ENCODE results near the gene HTT-AS. TPM values are rescaled to one million over a fixed set of nuclear protein-coding genes. Genes with fewer than 3 reads are reported as not detected.
A peak's percentile ranks its signal among the peaks of the same experiment; 100 is the strongest.
"Not testable (repeated sequence)": the region's sequence is repeated elsewhere in the genome, so short reads cannot be mapped to it uniquely, and the experiment has no call there.

Gene HTT-AS
- total RNA-seq, 2 experiments from 2014 or later: not detected

- peaks cover 5% of the 10 kb centered on the region for H3K36me3 Mint-ChIP-seq
- no peak for DNase-seq
- no peak overlapping the region for H3K27ac Mint-ChIP-seq
These were observed 920 bp downstream of the HTT-AS start for GRCh38 chr4:3073158-3074077.

GRCh38 chr4:3071811-3072210, 2.5 kb downstream of the HTT-AS start:
- Mint-ChIP-seq H3K4me3 (no peak overlapping the region), H3K9me3 (no peaks in the 10 kb centered on the region), H3K4me1 (peaks cover 10% of the 10 kb centered on the region), H3K27ac (no peak overlapping the region), H3K27me3 (no peaks in the 10 kb centered on the region), H3K36me3 (peaks cover 4% of the 10 kb centered on the region)
- no peak for DNase-seq

More at GRCh38 chr4:3073158-3074077, 920 bp downstream of the HTT-AS start:
- Mint-ChIP-seq H3K27me3 (no peaks in the 10 kb centered on the region), H3K4me3 (no peak overlapping the region), H3K9me3 (no peaks in the 10 kb centered on the region), H3K4me1 (peaks cover 16% of the 10 kb centered on the region)

GRCh38 chr4:3070709-3071500, 3.4 kb downstream of the HTT-AS start:
- Mint-ChIP-seq H3K9me3 (no peaks in the 10 kb centered on the region), H3K27me3 (no peaks in the 10 kb centered on the region), H3K4me3 (no peak overlapping the region), H3K36me3 (peaks cover 3% of the 10 kb centered on the region), H3K4me1 (peaks cover 3% of the 10 kb centered on the region), H3K27ac (no peak overlapping the region)
- no peak for DNase-seq

- DNase-seq: no peak
- no peak overlapping the region for H3K27ac Mint-ChIP-seq
- H3K4me1 Mint-ChIP-seq: no peaks in the 10 kb centered on the region
- no peaks in the 10 kb centered on the region for H3K27me3 Mint-ChIP-seq
- no peak overlapping the region for H3K4me3 Mint-ChIP-seq
- H3K9me3 Mint-ChIP-seq: no peaks in the 10 kb centered on the region
- peaks cover 2% of the 10 kb centered on the region for H3K36me3 Mint-ChIP-seq
These were observed 4.6 kb downstream of the HTT-AS start for GRCh38 chr4:3069661-3070199.

GRCh38 chr4:3067473-3068001, 6.8 kb downstream of the HTT-AS start:
- Mint-ChIP-seq H3K9me3 (no peaks in the 10 kb centered on the region), H3K4me1 (no peaks in the 10 kb centered on the region), H3K27me3 (no peaks in the 10 kb centered on the region), H3K27ac (no peak overlapping the region), H3K4me3 (no peak overlapping the region), H3K36me3 (peaks cover 2% of the 10 kb centered on the region)
- no peak for DNase-seq

- no peaks in the 10 kb centered on the region for H3K4me1 Mint-ChIP-seq
These were observed 7.4 kb downstream of the HTT-AS start for GRCh38 chr4:3066836-3067400.

GRCh38 chr4:3065551-3065950, 8.8 kb downstream of the HTT-AS start:
- H3K36me3 Mint-ChIP-seq: peaks cover 2% of the 10 kb centered on the region
- H3K27ac Mint-ChIP-seq: no peak overlapping the region
- H3K4me1 Mint-ChIP-seq: no peaks in the 10 kb centered on the region
- H3K27me3 Mint-ChIP-seq: no peaks in the 10 kb centered on the region
- no peak overlapping the region for H3K4me3 Mint-ChIP-seq
- no peaks in the 10 kb centered on the region for H3K9me3 Mint-ChIP-seq
- no peak for DNase-seq

More at GRCh38 chr4:3066836-3067400, 7.4 kb downstream of the HTT-AS start:
- H3K27me3 Mint-ChIP-seq: no peaks in the 10 kb centered on the region
- DNase-seq: no peak
- H3K4me3 Mint-ChIP-seq: no peak overlapping the region
- peaks cover 2% of the 10 kb centered on the region for H3K36me3 Mint-ChIP-seq
- H3K27ac Mint-ChIP-seq: no peak overlapping the region
- H3K9me3 Mint-ChIP-seq: no peaks in the 10 kb centered on the region

GRCh38 chr4:3062471-3062870, 11.9 kb downstream of the HTT-AS start:
- Mint-ChIP-seq H3K27me3 (no peaks in the 10 kb centered on the region), H3K9me3 (no peaks in the 10 kb centered on the region), H3K4me1 (no peaks in the 10 kb centered on the region), H3K27ac (no peak overlapping the region), H3K36me3 (peaks cover 2% of the 10 kb centered on the region), H3K4me3 (no peak overlapping the region)
- no peak for DNase-seq

- peaks cover 8% of the 10 kb centered on the region for H3K36me3 Mint-ChIP-seq
- H3K27ac Mint-ChIP-seq: no peak overlapping the region
- no peaks in the 10 kb centered on the region for H3K27me3 Mint-ChIP-seq
- no peak for DNase-seq
- no peaks in the 10 kb centered on the region for H3K4me1 Mint-ChIP-seq
- peaks cover 3% of the 10 kb centered on the region for H3K9me3 Mint-ChIP-seq
- no peak overlapping the region for H3K4me3 Mint-ChIP-seq
These were observed 13.4 kb downstream of the HTT-AS start for GRCh38 chr4:3060946-3061345.

GRCh38 chr4:3059943-3060342, 14.4 kb downstream of the HTT-AS start:
- Mint-ChIP-seq H3K27me3 (no peaks in the 10 kb centered on the region), H3K4me1 (no peaks in the 10 kb centered on the region), H3K27ac (no peak overlapping the region), H3K36me3 (peaks cover 13% of the 10 kb centered on the region), H3K4me3 (no peak overlapping the region), H3K9me3 (peaks cover 3% of the 10 kb centered on the region)
- no peak for DNase-seq

- Mint-ChIP-seq H3K4me3 (no peak overlapping the region), H3K36me3 (peaks cover 16% of the 10 kb centered on the region), H3K27me3 (no peaks in the 10 kb centered on the region), H3K9me3 (peaks cover 6% of the 10 kb centered on the region), H3K4me1 (no peaks in the 10 kb centered on the region), H3K27ac (no peak overlapping the region)
- DNase-seq: no peak
These were observed 20.1 kb downstream of the HTT-AS start for GRCh38 chr4:3054169-3054759.

- H3K4me1 Mint-ChIP-seq: peaks cover 11% of the 10 kb centered on the region
- not testable (repeated sequence) for H3K27me3 Mint-ChIP-seq, H3K9me3 Mint-ChIP-seq, H3K27ac Mint-ChIP-seq, H3K4me3 Mint-ChIP-seq, DNase-seq
- H3K36me3 Mint-ChIP-seq: peaks cover 12% of the 10 kb centered on the region
These were observed 23.0 kb downstream of the HTT-AS start for GRCh38 chr4:3051141-3051897.

GRCh38 chr4:3047464-3048286, 26.7 kb downstream of the HTT-AS start:
- Mint-ChIP-seq H3K27me3 (no peaks in the 10 kb centered on the region), H3K27ac (peak overlapping the region; percentile 67), H3K36me3 (peaks cover 7% of the 10 kb centered on the region), H3K9me3 (peaks cover 7% of the 10 kb centered on the region), H3K4me3 (no peak overlapping the region), H3K4me1 (peaks cover 31% of the 10 kb centered on the region)
- DNase-seq: peak; percentile 88

Data from activated naive CD8-positive, alpha-beta T cell treated with anti-CD3 and anti-CD28 coated beads for 36 hours (primary cell).